BLaER1 (cell line): ENCODE data around the gene MSANTD7.
"Not testable (repeated sequence)": the region's sequence is repeated elsewhere in the genome, so short reads cannot be mapped to it uniquely, and the experiment has no call there.

Experiments used
- H3K27ac ChIP-seq: shearing (Covaris generic); formaldehyde crosslinking; 2 replicates; pipeline ENCODE4 v1.8.1; 2022
- H3K27me3 ChIP-seq: shearing (Covaris generic); formaldehyde crosslinking; 2 replicates; pipeline ENCODE4 v1.8.1; 2022
- H3K36me3 ChIP-seq: shearing (Covaris generic); formaldehyde crosslinking; 2 replicates; pipeline ENCODE4 v1.8.1; 2022
- H3K4me1 ChIP-seq: shearing (Covaris generic); formaldehyde crosslinking; 2 replicates; pipeline ENCODE4 v1.8.1; 2022
- H3K4me2 ChIP-seq: shearing (Covaris generic); formaldehyde crosslinking; 2 replicates; pipeline ENCODE4 v1.8.1; 2022
- H3K4me3 ChIP-seq: shearing (Covaris generic); formaldehyde crosslinking; 2 replicates; pipeline ENCODE4 v1.8.1; 2022
- H3K9ac ChIP-seq: shearing (Covaris generic); formaldehyde crosslinking; 2 replicates; pipeline ENCODE4 v1.8.1; 2022
- H3K9me3 ChIP-seq: shearing (Covaris generic); formaldehyde crosslinking; 2 replicates; pipeline ENCODE4 v1.8.1; 2022
- H4K20me1 ChIP-seq: shearing (Covaris generic); formaldehyde crosslinking; 2 replicates; pipeline ENCODE4 v1.8.1; 2022
- Cebpa-rat ChIP-seq: shearing (Covaris generic); IDR thresholded peaks from 2 replicates; pipeline ENCODE4 v1.8.1; 2022

MSANTD7 gene

DNA sequence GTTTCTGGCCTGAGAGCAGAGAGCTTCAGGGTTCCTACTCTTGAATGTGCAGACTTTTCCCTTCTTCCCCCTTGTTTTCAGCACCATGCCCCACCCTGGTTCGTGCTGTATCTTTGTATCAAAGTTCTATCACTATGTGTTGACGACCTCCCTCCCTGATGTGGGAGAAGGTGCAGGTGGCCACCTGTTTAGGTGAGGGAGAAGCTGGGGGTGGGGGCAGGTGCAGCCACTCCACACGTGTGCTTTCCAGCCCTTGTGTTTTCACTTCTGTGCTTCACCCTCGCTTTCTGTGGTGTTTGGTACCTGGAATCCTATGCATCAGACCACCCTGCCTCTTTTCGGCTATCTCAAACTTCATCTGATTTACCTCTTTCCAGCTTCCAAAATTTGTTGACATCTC lies 20.9 kb downstream of the MSANTD7 start:
- peaks cover 80% of the 10 kb centered on the region for H3K36me3 ChIP-seq
- H3K27me3 ChIP-seq, result no peaks in the 10 kb centered on the region
- H3K4me2 ChIP-seq, result no peak overlapping the region

DNA sequence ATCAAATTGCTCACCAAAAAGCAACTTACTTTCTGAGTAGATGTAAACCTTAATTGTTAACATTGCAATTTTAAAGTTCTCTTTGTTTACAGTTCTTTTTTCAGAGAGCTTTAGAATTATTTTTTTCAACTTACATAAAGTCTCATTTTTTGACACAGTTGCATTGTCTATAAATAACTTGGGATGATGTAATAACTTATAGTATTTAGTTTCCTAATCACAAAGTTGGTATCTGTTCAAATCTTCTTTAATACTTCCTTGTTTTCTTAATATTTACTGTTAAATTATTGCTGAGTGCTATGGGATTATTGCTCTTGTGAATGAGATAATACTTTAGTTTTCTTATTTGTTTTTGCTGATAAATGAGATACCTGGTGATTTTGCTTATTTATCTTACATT lies 21.7 kb downstream of the MSANTD7 start:
- H4K20me1 ChIP-seq, result peaks cover 12% of the 10 kb centered on the region
- peaks cover 74% of the 10 kb centered on the region for H3K36me3 ChIP-seq

More for the DNA sequence above, 20.9 kb downstream of the MSANTD7 start:
- H3K4me3 ChIP-seq, result no peak overlapping the region
- no peaks in the 10 kb centered on the region for H3K4me1 ChIP-seq
- TF ChIP-seq Cebpa-rat, result no peak
- peaks cover 12% of the 10 kb centered on the region for H4K20me1 ChIP-seq
- H3K27ac ChIP-seq, result no peak overlapping the region
- H3K9me3 ChIP-seq, result no peaks in the 10 kb centered on the region
- H3K9ac ChIP-seq, result no peak overlapping the region

DNA sequence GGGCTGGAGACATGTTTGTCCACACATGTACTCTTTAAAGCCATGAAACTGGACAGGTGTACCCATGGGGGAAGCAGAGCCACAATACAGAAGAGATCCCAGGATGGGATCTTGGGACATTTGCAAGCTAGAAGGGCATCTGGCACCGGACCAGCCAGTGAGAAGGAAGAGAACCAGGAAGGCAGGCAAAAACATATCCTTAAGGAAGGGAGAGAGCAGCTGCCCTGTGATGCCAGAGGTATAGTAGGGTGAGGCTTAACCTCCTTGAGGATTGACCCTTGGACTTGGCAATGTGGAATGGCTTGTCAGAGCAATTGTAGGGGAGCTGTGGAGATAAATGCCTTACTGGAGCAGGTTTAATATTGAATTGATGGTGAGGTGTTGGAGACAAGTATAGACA lies 22.7 kb downstream of the MSANTD7 start:
- no peak overlapping the region for H3K27ac ChIP-seq
- H3K27me3 ChIP-seq, result no peaks in the 10 kb centered on the region
- peaks cover 69% of the 10 kb centered on the region for H3K36me3 ChIP-seq
- peaks cover 12% of the 10 kb centered on the region for H4K20me1 ChIP-seq
- no peak overlapping the region for H3K4me2 ChIP-seq
- no peak for TF ChIP-seq Cebpa-rat
- H3K9ac ChIP-seq, result no peak overlapping the region
- no peaks in the 10 kb centered on the region for H3K9me3 ChIP-seq
- no peaks in the 10 kb centered on the region for H3K4me1 ChIP-seq
- no peak overlapping the region for H3K4me3 ChIP-seq

More for the DNA sequence above, 21.7 kb downstream of the MSANTD7 start:
- Histone ChIP-seq H3K4me3 (no peak overlapping the region), H3K4me1 (no peaks in the 10 kb centered on the region), H3K4me2 (no peak overlapping the region), H3K27me3 (no peaks in the 10 kb centered on the region), H3K9ac (no peak overlapping the region), H3K9me3 (no peaks in the 10 kb centered on the region), H3K27ac (no peak overlapping the region)
- TF ChIP-seq Cebpa-rat, result no peak

DNA sequence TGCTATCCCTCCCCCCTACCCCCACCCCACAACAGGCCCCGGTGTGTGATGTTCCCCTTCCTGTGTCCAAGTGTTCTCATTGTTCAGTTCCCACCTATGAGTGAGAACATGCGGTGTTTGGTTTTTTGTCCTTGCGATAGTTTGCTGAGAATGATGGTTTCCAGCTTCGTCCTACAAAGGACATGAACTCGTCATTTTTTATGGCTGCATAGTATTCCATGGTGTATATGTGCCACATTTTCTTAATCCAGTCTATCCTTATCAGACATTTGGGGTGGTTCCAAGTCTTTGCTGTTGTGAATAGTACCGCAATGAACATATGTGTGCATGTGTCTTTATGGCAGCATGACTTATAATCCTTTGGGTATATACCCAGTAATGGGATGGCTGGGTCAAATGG lies 26.4 kb downstream of the MSANTD7 start:
- H4K20me1 ChIP-seq, H3K27ac ChIP-seq, H3K27me3 ChIP-seq, H3K4me2 ChIP-seq, H3K9me3 ChIP-seq, H3K4me1 ChIP-seq, H3K9ac ChIP-seq, H3K4me3 ChIP-seq: not testable (repeated sequence)
- H3K36me3 ChIP-seq, result peaks cover 67% of the 10 kb centered on the region

DNA sequence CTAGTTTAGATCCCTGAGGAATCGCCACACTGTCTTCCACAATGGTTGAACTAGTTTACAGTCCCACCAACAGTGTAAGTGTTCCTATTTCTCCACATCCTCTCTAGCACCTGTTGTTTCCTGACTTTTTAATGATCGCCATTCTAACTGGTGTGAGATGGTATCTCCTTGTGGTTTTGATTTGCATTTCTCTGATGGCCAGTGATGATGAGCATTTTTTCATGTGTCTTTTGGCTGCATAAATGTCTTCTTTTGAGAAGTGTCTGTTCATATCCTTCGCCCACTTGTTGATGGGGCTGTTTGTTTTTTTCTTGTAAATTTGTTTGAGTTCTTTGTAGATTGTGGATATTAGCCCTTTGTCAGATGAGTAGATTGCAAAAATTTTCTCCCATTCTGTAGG lies 26.8 kb downstream of the MSANTD7 start:
- not testable (repeated sequence) for H4K20me1 ChIP-seq

DNA sequence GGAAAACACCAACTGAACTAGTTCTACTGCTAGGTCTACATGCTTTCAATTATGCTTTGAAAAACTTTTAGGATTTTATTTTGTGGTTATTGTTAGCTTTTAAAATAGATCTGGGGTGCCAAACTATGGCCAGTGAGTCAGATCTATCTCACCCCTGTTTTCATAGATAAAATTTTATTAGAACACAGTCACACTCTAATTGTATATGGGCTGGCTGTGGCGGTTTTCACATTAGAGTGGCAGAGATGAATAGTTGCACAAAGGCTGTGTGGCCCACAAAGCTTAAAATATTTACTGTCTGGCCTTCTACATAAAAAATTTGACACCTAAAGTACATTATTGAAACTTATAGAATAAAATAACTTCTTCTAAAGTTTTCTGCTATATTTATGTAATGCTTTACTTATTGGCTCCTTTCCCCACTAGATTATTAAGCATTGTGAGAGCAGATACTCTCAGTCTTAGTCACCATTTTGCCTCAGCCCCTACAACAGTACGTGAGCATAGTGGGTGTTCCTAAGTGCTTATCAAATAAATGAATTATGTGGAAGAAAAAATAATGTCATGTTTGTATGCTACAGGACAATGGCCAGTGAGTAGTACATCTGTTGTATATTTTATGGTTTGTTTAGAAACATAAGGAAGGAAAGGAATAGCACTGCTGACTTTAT lies 35.1 kb downstream of the MSANTD7 start:
- Histone ChIP-seq H3K9me3 (no peaks in the 10 kb centered on the region), H3K27ac (no peak overlapping the region), H3K4me2 (no peak overlapping the region), H3K4me3 (no peak overlapping the region), H3K9ac (no peak overlapping the region), H3K27me3 (no peaks in the 10 kb centered on the region), H4K20me1 (peaks cover 9% of the 10 kb centered on the region), H3K36me3 (peaks cover 27% of the 10 kb centered on the region), H3K4me1 (peaks cover 30% of the 10 kb centered on the region)
- TF ChIP-seq Cebpa-rat, result no peak

More for the DNA sequence above, 26.8 kb downstream of the MSANTD7 start:
- H3K9ac ChIP-seq, H3K4me1 ChIP-seq, H3K27ac ChIP-seq, H3K27me3 ChIP-seq, H3K4me2 ChIP-seq, H3K4me3 ChIP-seq, H3K9me3 ChIP-seq: not testable (repeated sequence)
- H3K36me3 ChIP-seq, result peaks cover 69% of the 10 kb centered on the region

DNA sequence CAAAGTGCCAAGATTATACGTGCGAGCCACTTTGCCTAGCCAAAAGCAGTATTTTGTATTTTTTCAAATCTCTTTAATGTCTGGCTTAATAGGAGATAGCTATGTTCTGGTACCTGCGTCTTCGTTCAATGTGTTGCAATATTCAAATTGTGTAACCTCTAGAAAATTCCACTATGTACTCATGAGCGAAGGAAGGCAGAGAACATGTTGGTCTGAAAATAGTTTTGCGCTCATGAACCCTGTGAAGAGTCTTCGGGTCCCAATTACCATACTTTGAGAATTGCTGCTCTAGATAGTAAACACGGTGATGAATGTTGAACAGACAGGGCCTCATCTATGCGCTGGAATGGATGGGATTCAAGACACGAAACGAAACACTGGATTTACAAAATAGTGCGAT lies 37.8 kb downstream of the MSANTD7 start:
- Histone ChIP-seq H3K4me1 (peaks cover 40% of the 10 kb centered on the region), H3K4me3 (no peak overlapping the region), H4K20me1 (peaks cover 18% of the 10 kb centered on the region), H3K4me2 (no peak overlapping the region), H3K27ac (no peak overlapping the region), H3K9me3 (no peaks in the 10 kb centered on the region), H3K36me3 (peaks cover 9% of the 10 kb centered on the region; the same call in 1 of the 2 replicates), H3K9ac (no peak overlapping the region), H3K27me3 (no peaks in the 10 kb centered on the region)
- TF ChIP-seq Cebpa-rat, result no peak

DNA sequence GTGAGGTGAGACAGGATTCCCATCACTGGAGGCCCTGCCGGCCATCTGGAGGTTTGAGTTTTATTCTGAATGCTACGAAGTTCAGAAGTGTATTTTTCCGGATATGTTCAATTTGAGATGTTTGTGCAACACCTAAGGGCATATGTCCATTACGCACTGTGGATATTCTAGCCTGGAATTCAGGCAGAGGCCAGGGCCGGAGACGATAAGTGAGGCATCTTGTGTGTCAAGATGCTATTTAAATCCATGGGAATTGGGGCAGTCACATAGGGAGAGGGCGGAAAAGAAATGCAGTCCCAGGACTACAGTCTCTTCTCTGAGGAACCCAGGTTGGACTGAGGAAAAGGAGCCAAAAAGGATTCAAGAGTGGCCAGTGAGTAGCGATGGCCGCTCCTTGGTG lies 38.7 kb downstream of the MSANTD7 start:
- H3K27ac ChIP-seq, result no peak overlapping the region
- no peaks in the 10 kb centered on the region for H3K9me3 ChIP-seq
- H4K20me1 ChIP-seq, result peaks cover 18% of the 10 kb centered on the region
- peaks cover 9% of the 10 kb centered on the region; the same call in 1 of the 2 replicates for H3K36me3 ChIP-seq
- H3K9ac ChIP-seq, result peak overlapping the region; percentile 89; the same call in 1 of the 2 replicates
- TF ChIP-seq Cebpa-rat, result no peak
- no peaks in the 10 kb centered on the region for H3K27me3 ChIP-seq
- peak overlapping the region; percentile 81 for H3K4me2 ChIP-seq
- no peak overlapping the region; the same call in 1 of the 2 replicates for H3K4me3 ChIP-seq
- peaks cover 40% of the 10 kb centered on the region for H3K4me1 ChIP-seq

DNA sequence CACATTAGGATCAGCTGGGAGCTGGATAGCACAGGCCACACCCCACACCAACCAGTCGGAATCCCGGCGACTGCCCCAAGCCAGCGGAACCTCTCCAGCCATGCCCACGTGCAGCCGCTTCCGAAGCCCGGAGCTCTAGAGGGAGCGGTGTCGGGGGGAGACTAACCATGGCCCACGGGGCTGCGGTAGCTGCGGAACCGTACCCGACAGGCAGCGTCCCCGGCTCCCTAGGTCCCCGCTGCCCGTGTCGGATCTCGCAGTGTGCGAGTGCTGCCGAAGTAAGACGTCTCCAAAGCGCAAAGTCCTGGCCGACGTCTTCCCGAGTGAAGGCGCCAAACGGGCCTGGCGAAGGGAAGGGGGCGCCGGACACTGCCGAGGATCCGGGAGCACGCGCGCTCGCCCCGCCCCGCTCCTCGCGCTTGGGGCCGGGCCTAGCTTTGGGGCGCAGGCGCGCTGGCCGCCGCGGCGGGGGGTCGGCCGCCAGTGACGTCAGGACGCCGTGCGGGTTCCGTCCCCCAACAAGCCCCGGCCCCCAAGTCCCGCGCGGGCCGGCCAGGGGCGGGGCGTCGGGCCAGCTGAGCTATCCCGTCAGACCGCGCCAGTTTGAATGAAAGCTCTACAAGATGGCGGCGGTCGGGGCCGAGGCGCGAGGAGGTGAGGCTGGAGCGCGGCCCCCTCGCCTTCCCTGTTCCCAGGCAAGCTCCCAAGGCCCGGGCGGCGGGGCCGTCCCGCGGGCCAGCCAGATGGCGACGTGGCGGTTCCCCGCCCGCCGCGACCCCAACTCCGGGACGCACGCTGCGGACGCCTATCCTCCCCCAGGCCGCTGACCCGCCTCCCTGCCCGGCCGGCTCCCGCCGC lies 40.4 kb downstream of the MSANTD7 start, which contains the start of gene SUV39H2:
Gene SUV39H2, plus strand, starts transcription at position 601 of the 858 bp plus-strand sequence. Its CDS starts 23 bp downstream, at position 624.
- Histone ChIP-seq H3K27ac (peak within 1 kb of the TSS; percentile 86), H3K4me1 (peaks cover 43% of the 10 kb centered on the region), H3K4me3 (peak within 1 kb of the TSS; percentile 86), H3K4me2 (peak within 1 kb of the TSS; percentile 88), H3K36me3 (peaks cover 18% of the 10 kb centered on the region), H4K20me1 (peaks cover 18% of the 10 kb centered on the region), H3K9me3 (no peaks in the 10 kb centered on the region), H3K9ac (peak within 1 kb of the TSS; percentile 89), H3K27me3 (no peaks in the 10 kb centered on the region)
- TF ChIP-seq Cebpa-rat, result no peak
